Stimulated activated CD8-positive, alpha-beta memory T cell treated with anti-CD3 and anti-CD28 coated beads, Interleukin-15, amount 100 ng/mL, for 48 hours (primary cell): ENCODE data around the gene APOM.

ENCODE experiments used
- DNase-seq, 2 donors: peaks; one replicate each; pipeline ENCODE4 v3.0.0-alpha.2; 2020; ENCODE audit warnings: low read depth in 2 of 2

Gene APOM

DNA sequence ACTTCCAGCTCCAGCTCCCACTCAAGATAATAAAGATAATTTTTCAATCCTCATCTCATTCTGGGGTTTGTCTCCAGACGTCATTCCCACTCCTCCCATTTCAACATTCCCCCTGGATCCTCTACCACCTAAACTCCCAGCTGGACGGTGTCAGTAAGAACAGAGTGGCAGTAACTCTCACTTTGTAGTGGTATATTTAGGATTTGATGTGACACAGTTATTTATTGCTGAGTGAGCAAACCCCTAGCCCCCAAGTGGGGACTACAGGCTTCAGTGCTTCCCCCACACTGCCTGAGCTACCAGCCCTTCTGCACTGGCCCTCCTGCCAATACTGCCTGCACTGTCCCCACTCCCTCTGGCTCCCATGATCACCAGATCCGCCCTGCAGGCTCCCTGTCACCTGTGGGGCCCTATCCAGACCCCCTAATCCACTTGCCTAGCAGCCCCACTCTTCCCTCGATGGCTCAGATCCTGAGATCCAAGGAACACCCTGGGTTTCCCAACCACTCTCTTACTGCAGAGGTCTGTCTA lies 2.5 kb downstream of the APOM start:
- DNase-seq = no peak

DNA sequence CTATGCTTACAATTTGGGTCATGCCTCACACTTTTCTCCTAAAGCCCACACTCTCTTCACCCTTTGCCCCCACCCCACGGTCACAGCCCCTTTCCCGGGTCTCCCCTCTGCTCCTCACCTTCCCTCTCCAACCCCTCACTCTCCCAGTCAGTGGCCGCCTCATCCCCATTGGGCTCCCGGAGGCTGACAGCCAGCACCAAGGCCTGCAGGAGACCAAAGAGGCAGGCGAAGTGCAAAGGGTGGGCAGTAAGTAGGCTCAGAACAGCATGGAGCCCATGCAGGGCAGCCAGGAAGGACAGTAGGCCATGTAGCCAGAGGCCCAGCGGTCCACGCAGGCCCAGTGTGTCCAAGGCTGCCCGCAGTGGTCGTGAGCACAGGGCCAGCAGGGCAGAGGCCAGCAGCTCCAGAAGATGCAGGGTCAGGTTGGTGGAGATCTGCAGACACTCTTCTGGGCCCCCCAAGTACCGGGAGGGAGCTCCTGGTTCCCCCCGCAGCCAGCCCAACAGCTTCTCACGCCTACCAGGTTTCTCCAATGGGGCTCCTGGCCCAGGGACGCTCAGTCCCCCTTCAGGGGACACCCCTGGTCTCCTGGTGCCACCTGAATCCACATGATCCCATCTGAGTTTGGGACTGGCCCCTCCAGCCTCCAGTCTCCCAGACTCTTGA lies 3.4 kb downstream of the APOM start:
- no peak for DNase-seq

DNA sequence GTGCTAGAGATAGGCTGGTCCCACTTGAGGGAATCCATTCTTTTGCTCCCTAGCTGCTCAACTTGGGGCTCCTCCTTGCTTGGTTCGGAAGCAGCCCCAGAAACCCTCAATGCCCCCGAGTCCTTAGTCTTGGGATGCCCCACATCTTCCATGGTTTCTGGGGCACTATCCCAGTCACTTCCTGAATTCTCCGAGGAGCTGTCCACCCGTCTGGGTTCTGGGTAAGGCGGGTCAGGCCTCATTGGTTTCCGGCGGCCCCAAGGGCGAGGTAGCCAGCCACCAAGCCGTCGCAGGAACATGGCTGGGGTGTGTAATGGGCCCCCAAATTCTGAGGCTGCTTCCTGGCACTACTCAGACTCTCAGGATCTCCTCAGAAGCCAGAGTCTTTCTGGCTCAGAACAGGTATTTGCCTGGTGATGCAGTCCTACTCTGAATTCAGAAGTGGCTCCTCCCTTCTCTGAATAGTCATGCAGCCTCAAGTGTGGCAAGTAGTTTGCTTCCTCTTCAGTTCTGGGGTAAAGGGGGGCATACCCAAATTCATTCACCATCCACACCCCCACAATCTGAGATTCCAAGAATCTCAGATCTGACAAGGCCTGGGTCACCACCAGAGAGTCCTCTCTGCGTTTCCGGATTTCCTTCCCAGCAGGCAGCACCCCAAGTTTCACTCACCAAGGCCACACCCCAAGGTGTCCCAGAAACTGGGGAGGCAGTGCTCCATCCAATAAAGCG lies 4.1 kb downstream of the APOM start:
- DNase-seq = peak in 1 of 2 donors; percentile 20

DNA sequence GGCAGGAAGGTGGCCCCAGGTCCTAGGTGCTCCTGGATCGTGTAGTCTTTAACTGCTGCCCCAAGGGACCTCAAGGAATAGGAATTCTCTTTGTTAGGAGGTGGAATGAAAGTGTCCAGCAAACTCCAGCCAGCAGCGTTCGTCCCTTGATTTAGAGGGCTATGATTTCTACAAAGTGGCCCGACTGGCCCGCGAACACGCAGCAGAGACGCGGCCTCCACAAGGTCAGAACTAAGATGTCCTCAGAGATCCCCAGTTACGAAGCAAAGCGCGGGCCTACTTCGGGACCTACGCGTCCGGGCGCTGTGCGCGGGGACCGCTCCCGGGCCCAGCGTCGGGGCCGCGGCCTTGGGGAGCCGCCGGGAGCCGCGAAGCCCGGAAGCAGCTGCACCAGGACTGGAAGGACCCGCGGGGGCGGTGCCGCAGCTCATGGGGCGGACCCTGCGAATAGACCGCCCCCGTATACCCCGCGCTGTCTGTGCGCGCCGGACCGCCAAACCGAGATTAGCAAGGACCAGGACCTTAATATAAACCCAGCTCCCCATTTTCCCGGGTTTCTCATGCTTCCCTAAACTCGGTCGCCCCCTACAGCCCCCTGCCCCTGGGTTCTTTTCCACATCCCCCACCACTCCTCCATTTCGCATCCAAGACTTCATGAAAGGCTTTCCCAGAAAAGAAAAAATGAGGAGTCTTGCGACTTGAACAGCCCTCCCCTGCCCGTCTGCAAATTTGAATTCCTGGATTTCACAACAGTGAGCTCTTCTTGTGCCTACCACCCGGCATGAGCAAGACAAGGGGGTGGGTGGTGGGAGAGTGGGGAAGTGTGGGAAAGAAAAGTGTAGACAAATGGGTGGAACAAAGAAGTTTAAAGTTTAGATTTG lies 4.9 kb downstream of the APOM start, which contains the start of gene C6orf47:
TSS of gene C6orf47 (minus strand) at position 398 of the 881 bp plus-strand sequence. CDS start 831 bp downstream, outside the sequence.
- peak; percentile 75 to 76 for DNase-seq

DNA sequence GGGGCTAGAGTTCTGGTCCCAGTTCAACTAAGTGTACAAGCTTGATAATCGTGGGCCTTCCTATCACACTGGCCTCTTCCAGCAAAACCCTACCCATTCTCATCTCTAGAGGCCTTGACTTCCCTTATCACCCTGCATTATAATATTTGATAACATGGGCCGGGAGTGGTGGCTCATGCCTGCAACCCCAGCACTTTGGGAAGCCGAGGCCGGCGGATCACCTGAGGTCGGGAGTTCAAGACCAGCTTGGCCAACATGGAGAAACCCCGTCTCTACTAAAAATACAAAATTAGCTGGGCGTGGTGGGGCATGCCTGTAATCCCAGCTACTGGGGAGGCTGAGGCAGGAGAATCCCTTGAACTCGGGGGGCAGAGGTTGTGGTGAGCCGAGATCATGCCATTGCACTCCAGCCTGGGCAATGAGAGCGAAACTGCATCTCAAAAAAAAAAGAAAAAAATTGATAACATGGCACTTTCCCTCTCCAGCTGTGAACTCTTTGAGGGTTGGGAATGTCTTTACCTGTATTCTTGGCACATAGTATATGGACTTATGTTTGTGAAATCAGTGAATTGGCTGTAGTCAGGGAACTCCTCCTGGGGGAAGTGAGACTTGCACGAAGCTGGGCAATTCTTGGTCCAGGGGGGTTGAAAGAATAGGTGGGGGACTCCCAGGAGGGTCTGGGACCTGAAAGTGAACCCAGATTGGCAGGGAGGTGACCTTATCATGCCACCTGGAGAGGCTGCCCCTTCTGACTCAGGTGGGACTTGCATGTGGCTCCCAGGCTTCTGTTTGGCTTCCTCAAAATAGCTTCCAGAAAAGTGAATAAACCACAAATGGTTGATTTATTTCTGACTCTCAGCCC lies 5.8 kb downstream of the APOM start:
- no peak for DNase-seq

DNA sequence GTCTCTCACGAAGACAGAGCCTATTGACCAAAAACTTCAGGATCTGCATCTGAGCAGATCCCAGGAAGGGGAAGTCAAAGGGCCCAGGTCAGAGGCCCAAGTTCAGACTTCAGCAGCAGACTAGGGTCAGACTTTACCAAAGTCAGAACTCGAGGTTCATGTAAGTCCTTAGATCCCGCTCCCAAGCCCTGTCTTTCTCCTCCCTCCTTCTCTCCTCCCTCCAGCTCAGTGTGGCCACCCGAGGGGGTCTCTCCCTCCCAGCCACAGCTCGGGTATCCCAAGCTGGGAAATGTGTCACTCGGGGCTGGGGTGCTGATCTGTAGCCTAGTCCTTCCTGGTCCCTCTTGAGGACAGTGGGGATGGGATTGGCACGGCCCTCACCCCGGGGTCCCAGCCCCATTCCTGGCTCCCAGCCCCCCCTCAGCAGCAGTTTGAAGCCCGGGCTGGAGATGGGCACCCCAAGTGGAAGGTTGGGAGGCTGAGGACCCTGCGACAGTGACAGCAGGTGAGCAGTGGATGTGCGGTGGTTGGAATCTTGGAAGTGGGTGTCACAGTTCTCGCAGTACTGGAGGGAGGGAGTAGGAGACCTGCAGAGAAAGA lies 6.5 kb downstream of the APOM start:
- DNase-seq = no peak

DNA sequence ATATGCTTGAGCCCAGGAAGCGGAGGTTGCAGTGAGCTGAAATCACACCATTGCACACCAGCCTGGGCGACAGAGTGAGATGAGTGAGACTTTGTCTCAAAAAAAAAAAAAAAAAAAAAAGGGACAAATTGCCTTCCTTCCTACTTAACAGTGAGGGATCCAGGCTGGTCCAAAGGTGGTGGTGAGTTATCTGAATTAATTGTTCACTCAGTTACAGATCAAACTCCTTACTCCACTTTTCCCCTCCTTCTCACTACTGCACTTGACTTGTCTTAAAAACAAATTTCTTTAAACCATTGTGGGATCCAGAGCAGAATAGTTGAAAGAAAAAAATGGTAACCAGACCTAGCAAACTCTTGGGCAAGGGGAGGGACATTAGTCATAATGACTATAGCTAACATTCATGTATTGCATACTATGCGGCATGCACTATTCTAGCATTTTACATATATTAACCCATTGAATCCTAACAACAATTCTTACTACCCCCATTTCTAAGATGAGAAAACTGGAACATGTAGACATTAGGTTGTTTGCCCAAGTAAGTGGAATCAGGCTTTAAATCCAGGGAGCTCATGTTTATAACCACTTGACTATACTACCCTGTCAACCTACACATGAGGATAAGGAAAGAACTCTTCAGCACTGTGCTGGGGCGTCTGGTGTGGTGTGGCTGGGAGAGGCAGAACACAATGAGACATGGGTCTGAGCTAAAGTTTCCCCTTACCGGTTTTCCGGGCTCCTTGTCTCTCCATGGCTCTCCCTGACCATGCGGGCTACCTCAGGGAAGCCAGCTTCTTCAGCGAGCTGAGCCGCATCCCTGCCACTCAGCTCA lies 7.6 kb downstream of the APOM start:
- no peak for DNase-seq

DNA sequence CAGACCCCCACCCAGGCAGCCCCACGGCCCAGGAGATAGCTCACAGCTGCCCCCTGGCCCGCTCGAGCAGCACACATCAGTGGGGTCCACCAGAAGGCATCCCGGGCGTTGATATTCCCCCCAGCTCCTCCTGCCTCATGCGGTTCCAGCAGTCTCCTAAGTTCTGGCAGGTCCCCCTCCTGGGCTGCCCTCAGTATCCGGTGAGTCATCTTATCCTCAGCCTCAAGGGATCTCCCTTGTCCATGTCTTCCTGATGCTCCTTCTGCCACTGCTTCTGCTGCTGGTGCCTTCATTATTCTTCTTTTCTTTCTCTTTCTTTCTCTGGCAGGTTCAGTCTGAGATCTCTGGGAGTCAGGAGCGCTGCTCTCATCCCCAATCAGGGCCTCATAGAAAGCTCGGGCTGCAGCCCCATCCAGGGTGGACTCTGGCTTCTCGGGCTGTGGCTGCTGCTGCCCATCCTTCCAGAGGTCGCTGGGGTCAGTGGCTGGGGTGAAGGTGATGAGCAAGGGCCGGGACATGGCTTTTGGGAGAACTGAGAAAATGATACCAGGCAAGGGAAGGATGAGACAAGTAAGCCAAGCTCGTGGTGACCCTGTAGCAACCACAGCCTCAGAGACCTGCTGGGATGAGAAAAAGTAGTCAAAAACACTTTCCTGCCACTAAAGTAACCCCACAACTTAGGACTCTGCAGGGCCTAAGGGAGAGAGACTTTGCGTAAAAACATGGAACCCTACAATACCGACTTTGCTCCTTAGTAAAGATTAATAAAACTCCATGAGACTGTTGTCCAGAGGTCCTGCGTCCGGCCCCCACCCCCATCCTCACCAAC lies 8.5 kb downstream of the APOM start:
- no peak for DNase-seq

DNA sequence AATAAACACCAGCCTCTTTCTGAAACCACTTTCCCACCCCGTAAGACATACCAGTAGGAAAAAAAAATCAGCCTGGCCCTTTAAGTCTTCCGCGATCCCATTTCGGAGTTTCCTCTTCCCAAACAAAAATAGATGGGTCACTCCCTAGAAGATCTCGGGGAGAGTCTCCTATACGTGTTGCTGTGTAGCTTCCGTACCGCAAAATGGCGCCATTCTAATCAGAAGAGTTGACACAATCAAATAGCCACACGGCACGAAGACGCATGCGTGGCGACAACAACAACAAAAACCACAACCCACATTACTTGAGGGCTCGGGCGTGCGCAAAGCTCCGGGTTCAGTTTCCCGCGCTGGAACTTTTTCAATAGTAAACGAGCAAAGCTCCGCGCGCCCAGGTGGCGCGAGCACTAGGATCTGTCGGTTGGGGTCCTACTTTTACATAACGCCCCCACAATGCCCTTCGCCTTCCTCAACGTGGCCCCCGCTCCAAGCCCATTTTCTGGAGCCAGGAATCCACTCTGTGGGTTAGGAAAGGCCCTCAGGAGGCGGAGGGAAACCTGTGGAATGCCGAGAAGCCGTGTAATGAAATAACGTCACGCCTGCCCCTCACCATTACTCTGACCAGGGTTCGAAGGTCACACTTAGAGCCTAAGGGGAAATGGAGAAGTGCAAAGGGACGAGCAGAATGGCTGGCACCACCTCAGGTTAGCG lies 9.3 kb downstream of the APOM start, which contains the start of gene GPANK1:
TSS of gene GPANK1 (minus strand) at position 208 of the 711 bp plus-strand sequence. CDS start 519 bp downstream, outside the sequence.
- DNase-seq = peak; percentile 85 to 86

DNA sequence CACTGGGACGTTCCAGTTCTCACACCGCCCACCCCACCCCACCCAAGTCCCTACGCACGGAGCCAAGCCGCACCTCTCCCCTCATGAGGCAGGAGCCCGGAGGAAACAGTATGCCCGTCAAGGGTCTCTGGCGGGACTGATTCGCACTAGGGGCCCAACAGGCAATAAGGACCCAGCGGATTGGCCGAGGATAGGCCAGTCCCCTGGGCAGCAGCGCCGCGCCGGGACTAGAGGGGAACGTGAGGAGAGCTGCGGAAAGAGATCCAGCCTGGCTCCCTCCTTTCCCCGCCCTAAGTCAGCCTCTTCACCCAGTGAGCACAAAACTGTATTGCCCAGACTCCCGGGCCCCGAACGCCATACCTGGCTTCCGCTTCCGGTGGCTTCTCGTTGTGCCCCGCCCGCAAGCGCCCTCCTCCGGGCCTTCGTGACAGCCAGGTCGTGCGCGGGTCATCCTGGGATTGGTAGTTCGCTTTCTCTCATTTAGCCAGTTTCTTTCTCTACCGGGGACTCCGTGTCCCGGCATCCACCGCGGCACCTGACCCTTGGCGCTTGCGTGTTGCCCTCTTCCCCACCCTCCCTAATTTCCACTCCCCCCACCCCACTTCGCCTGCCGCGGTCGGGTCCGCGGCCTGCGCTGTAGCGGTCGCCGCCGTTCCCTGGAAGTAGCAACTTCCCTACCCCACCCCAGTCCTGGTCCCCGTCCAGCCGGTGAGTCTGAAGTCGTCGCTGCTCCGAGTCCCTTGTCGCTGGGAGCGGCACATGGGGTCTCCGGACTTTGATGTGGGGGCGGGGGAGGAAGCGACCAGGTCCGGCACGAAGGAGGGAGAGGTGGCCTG lies 10.0 kb downstream of the APOM start, which contains the start of gene CSNK2B:
TSS of gene CSNK2B (plus strand) at position 580 of the 836 bp plus-strand sequence. CDS start 752 bp downstream, outside the sequence.
- DNase-seq = peak; percentile 97 to 98

DNA sequence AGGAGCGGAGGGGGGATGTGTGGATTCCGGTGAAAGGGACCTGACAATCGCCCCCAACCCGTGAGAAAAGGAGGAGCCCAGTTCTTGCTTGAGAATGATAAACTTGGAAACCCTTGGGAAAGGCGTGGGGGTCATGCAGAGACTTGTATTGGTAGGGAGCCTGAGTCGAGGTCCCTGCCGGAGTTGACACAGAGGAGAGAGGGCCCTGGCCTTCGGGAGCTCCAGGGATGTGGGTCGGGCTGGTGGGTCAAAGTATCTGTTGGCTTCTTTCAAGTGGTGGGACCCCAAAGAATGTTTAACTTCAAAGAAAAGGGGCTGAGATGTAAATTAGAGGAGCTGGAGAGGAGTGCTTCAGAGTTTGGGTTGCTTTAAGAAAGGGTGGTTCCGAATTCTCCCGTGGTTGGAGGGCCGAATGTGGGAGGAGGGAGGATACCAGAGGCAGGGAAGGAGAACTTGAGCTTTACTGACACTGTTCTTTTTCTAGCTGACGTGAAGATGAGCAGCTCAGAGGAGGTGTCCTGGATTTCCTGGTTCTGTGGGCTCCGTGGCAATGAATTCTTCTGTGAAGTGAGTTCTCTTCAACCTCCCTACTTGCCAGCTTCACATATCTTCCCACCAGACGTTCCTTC lies 10.8 kb downstream of the APOM start:
- no peak for DNase-seq

DNA sequence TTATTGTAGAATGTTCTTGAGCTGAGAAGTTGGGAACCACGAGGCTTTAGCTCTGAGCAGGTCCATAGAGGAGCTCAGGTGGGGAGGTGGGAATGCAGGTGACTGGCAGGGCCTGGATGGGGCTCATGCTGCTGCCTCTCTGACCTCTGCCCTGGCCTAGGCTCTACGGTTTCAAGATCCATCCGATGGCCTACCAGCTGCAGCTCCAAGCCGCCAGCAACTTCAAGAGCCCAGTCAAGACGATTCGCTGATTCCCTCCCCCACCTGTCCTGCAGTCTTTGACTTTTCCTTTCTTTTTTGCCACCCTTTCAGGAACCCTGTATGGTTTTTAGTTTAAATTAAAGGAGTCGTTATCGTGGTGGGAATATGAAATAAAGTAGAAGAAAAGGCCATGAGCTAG lies 14.0 kb downstream of the APOM start, which contains the start of gene LY6G5B:
TSS of gene LY6G5B (plus strand) at position 301 of the 400 bp plus-strand sequence. CDS start 975 bp downstream, outside the sequence.
- no peak for DNase-seq

DNA sequence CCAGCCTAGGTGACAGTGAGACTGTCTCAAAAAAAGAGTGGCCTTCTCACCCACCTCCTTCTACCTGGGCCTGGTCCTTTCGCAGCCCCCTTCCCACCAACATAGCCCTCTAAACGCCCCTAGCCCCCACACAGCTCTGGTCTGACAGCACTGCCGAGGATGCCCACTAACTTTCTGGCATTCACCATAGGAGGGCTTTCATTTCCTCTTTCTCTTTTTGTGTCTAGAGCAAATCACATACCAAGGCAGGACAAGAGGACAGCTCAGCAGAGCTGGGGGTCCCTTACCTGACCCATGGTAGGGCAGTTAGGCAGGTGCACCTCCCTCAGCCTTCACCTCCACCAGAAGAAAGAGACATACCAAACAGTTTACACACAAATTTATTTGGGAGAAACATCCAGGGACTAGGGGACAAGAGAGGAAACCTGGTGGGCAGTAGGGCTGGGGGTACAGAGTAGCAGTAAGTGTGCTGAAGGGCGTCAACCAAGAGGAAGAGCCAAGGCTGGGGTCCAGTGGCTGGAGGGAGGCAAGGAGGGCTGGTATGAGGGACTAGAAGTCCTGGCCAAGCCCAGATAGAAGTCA lies 20.7 kb downstream of the APOM start:
- no peak for DNase-seq

DNA sequence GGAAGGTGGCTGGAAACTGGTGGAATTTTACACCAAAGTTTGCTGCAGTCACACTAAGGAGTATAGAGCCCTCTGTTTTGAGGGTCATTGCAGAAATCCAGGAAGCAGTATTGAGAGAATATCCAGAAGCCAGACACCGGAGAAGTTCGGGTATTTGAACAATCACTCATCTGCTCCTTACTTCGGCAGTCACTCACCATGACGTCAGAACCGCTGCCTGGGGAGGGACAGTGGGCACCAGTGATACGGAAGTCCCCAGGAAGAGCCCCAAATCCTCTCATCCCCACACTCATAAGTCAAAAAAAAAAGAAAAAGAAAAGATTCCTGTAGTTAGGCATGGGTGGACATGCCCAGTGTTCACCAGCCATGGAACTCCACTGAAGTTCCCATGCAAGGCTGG lies 21.2 kb downstream of the APOM start:
- DNase-seq = no peak

DNA sequence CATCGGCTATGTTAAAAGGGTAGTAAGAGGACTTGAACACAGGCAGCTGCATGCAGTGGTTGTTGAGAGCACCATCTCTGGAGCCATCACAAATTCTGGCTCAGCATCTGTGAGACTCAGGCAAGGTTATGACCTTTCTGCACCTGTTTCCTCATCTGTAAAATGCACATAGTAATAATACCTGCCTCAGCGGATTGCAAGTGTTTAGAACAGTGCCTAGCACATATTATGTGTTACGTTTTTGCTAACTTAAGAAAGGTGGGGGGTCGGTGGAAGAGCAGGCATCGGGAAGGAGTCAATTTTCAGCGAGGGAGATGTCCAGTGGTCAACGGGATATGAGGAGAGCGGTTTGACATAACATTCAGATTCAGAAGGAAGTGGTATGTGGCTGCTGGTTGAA lies 22.3 kb downstream of the APOM start:
- no peak for DNase-seq
